8988T (cell line): Measurements from ENCODE around the gene XRCC5.

Experiments
- DNase-seq: peaks from one replicate; pipeline ENCODE4 v3.0.0; 2011

Gene XRCC5

DNA sequence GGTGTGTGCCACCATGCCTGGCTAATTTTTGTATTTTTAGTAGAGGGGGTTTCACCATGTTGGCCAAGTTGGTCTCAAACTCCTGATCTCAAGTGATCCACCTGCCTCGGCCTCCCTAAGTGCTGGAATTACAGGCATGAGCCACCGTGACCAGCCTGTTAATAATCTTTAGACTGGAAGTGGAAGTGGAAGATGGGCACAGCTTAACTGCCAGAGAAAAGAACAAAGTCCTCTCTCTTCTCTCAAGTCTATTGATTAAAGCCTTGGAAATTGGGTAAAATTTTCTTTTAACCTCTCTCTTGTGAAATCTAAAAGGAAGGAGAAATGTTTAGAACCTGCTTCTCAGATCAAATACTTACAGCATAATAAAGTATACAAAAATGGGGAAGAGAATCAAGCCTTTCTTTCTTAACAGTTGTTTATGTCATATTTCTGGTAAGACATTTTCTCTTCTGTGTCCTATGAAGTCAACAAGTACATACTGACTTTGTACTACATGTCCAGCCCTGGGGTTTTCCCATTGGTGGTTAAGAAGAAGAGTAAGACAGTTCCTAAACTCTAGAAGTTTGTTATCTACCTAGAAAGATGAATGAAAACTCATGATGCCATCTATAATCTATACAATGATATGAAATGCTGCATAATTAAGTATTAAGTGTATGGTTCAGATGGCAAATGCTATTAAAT is 22.8 kb upstream of the XRCC5 start:
- no peak for DNase-seq

DNA sequence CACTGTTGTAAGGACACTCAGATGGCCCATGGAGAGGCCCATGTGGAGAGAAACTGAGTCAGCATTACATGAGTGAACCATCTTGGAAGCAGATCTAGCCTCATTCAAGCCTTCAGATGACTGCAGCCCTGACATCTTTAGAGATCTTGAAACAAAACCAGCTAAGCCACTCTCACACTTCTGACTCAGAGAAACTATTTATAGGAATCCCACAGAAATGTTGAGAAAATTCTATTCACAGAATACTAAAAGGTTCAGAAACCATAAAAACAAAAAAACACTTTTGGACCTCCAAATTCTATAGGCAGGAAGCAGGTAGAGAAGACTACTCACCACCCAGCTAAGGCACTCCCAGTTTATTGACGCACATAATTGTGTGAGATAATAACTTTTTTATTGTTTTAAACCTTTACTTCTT is 18.8 kb upstream of the XRCC5 start:
- DNase-seq: no peak

DNA sequence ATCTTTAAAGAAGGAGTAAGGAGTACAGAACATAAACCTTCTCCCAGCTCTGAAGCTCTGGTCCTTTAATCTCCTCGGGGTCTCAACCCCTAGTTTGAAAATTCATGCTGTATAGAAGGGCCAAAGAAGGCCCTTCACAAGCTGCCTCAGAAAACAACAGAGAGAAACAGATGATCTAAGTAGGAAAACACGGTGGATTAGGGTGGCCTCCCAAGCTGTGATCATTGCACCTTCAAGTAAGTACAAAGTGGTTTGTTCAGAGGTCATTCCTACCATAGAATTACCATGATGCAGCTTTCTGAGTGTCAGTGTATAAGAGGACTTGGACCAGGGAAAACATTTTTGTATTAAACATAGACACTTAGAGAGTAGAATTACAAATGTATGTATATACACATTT is 16.5 kb upstream of the XRCC5 start:
- DNase-seq: no peak

DNA sequence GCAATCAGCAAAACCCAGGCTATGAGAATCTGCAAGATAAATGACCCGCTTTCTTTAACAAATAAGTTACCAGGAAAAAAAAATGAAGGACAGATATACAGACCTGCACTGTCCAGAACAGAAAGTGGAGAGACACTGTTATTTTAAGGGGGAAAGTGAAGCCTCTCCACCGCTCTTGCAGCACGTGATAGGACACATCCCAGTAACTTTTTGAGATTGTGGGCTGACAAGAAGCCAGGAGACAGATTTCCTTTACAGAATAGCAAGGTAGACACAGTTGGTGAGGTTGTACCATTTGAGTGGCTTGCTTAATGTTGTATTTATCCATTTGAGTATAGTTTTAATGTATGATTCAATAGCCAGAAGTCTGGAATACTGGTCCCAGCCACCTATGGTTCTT is 14.4 kb upstream of the XRCC5 start:
- DNase-seq: no peak

DNA sequence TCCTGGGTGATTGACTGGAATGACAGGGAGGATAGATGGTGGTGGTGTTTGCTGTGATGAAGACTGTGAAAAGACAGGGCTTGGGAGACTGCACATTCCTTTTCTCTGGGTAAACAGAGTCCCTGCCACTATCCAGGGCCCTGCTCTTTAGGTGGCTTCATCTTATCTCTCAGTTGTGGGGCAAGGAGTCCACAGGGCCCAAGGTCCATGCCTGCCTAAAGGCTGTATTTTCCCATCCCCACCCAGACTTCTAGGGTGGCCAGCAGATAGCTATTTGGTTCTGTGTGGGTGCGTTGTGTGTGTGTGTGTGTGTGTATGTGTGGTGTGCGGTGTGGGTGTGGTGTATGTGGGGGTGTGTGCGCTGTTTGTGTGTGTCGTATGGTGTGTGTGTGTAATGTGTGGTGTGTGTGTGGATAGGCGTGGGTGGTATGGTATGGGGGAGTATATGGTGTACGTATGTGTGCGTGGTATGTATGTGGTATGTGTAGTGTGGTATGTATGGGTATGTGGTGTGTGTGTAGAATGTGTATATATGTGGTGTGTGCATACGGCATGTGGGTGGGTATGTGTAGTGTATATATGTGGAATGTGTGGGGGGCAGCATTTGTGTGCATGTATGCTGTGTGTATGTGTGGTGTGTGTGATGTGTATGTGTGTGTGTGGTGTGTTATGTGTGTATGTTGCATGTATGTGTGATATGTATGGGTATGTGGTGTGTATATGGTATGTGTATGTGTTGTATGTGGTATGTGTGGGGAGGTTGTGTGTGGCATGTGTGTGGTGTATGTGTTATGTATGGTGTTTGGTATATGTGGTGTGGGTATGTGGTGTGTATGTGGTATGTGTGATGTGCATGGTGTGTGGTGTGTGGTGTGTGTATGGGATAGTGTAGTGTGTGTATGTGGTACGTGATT is 10.5 kb upstream of the XRCC5 start:
- no peak for DNase-seq

DNA sequence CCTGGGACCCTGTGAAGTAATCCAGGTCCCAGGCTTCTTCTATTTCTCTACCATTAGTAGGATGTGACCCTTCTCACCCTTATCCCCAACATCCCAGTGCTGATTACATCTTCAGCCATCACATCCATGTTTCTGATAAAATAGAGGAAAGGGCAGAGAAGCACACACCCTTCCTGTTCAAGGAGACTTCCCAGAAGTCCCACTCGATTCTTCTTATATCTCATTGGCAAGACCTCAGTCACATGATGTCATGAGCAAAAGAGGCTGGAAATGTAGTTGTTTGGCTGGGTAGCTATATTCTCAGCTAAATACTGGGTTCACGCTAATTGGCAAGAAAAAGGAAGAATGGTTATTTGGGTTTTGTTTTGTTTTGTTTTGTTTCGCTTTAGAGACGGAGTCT is 8.0 kb upstream of the XRCC5 start:
- no peak for DNase-seq

DNA sequence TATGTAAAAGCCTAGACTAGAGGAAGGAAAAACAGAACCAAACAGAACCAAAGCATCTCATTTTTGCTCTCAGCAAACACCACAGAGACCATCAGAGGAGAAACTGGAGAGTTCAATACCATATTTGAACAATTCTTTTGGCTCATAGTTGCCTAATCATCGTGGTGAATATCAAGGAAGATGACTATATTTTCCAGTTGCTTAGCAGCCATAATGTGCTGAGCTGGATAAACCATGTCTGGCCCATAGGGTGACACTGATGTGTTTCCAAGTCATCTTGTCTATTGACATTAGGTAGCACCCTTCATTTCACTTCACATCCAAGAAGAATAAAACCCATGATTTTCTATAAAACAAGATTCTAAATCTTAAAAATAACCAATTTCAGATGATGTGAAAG is 5.9 kb upstream of the XRCC5 start:
- DNase-seq: no peak

DNA sequence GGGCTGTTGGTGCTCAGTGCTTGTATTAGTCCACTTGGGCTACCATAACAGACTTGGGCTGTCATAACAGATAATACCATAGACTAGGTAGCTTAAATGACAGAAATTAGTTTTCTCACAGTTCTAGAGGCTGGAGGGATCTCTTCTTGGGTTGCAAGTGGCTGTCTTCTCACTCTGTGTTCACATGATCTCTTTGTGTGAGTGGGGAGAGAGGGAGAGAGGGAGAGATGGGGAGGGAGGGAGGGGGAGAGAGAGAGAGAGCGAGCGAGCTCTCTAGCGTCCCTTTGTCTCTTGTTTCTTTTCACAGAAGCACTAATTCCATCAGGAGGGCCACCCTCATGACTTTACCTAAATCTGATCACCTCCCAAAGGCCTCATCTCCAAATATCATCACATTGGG is 4.5 kb upstream of the XRCC5 start:
- DNase-seq: no peak

DNA sequence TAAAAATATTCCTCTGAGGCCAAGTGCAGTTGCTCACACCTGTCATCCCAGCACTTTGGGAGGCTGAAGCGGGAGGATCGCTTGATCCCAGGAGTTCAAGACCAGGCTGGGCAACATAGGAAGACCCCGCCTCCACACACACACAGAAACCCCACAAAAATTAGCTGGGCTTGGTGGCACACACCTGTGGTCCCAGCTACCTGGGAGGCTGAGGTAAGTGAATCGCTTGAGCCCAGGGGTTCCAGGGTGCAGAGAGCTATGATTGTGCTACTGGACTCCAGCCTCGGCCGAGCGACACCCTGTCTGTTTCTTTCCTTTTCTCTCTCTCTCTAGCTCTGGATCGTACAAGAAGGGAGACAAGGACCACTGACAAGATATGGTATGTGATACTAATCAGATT is 1.8 kb upstream of the XRCC5 start:
- DNase-seq: no peak

DNA sequence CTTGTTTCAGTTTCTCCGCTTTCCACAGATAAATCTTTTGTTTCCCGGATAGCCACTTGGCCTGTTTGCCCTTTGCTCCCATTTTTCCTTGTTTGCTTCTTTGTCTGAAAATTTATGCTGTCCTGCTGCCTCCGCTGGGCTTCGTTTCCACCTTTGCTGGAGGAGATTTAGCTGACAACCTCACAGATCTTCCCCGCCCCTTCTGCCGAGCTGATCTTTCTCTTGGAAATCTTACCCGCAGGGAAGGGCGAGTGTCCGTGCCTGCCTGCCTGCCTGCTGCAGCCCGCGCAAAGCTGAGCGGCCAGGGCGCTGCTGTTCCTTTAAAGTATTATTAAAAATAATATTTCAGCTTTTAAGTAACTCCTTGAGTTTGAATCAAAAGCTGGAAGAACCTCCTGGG is 1.4 kb upstream of the XRCC5 start:
- DNase-seq: no peak

DNA sequence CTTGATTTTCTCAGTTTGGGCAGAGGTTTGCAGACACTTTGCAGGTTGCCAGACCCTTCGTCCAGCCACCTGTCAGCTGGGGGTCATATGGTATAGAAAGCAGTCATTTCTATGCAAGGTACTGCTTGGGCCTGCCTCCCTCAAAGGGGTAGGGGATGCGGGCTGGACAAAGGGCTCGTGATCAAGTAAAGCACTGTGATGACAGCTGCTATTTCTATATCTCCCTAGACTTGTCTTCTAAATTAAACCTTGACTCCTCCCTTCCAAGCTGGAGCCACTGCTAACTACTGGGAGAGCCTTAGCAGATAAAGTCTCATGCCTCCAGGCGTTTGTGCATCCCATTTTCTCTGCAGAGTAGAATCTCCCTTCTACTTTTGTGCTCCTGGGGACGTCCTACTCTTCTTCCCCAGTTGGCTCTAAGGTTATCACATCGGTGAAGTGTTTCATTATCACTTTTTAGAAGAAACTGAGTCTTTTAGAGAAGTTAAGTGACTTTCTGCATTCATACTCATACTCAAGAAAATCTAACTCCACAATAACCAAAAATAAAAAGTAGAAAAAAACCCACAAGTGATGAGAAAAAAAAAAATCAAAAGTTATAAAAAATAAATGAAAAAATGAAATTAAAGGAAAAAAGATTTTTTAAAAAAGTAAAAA is 710 bp upstream of the XRCC5 start:
- no peak for DNase-seq

DNA sequence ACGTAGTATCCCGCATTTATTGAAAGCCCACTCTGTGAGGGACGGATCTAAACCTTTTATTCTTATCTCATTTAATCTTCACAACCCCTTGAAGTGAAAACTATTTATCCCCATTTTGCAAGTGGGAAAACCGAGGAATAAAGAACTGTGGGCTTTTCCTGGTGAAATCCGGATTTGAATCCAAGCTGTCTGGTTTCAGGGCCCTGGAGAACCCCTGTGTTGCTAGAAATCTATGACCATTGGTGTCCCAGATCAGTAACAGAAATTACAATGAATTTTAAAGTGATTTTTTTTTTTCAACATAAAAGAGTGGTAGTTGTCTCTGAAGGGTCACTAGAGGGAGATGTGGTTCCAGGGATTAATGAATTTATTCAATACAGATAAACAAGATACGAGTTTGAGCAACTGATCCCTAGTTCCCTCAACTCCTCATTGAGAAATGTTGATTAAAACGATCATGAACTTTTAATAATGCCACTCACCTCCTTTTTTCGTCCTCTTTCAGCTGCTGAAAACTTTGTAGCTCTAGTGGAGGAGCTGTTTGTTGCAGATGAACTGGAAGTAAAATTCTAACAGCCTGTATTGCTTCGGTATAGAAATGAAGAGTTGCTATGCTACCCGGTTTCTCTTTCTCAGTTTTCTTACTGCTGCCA is 940 bp downstream of the XRCC5 start:
- no peak for DNase-seq

DNA sequence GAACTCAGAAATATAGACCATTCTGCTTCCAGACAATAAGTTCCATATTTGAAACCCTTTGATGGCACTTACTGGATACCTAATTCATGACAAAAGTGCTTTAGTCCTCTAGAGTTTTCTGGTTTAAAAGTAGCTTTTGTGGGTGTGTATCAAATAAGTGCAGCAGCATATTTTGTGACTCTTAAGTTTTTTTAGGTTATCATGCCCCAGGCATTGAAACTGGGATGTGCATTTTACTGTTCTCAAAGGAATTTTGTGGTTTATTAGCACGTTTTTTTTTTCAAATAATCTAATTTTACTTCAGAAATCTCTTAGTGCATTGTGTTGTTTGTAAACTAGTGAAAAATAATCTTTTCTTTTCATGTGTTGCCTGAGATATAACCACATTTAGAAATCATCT is 1.5 kb downstream of the XRCC5 start:
- no peak for DNase-seq

DNA sequence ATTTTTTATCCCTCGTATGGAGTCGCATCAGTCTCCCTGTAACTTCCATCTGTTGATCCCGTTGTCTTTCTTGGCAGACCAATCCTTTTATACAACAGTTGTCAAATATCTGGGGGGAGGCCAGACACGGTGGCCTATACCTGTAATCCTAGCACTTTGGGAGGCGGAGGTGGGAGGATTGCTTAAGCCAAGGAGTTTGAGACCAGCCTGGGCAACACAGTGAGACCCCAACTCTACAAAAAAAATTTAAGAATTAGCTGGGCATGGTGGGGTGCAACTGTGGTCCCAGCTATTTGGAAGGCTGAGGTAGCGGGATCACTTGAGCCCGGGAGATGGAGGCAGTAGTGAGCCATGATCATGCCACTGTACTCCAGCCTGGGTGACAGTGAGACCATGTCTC is 2.0 kb downstream of the XRCC5 start:
- DNase-seq: no peak

DNA sequence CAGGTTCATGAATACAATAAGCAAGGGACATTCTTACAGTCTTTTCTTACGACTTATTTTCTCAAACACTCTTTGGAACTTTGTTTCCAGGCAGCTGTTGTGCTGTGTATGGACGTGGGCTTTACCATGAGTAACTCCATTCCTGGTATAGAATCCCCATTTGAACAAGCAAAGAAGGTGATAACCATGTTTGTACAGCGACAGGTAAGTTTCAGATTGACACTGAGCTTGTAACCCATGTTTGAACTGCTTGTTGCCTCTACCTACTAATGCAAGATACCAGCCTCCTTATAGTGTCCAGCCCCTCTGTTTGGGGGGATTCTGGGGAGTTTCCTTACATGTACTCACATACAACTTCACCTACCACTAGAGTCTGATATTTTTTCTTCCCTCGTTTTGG is 3.8 kb downstream of the XRCC5 start:
- no peak for DNase-seq

DNA sequence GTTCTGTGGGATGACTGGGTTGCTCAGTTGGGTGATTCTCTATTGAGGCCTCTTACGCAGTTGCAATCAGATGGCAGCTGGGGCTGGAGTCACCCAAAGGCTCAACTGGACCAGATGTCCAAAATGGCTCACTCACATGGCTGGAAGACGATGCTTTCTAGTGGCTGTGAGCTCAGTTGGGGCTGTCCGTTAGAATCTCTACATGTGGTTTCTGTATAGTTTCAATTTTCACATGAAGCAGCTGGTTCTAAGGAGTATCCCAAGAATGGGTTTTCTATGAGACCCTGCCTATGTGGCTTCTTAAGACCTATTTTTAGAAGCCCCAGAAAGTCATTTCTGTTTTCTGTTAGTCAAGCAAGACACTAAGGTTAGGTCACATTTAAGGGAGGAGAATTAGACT is 4.4 kb downstream of the XRCC5 start:
- DNase-seq: no peak

DNA sequence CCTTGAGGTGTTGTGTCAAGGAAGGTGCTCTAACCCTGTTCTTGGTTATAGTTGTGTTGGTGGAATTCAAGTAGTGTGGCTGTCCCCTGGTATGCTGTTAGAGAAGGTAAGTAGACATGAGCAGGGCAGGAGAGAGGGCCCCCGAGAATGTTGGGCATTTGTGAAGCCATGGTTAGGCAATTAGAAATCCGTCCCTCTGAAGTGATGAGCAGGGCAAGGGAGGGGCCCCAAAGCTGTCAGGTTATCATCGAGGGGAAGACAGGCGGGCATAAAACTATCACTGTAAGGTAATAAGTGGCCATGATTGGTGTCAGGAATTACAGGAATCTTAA is 5.2 kb downstream of the XRCC5 start:
- DNase-seq: no peak

DNA sequence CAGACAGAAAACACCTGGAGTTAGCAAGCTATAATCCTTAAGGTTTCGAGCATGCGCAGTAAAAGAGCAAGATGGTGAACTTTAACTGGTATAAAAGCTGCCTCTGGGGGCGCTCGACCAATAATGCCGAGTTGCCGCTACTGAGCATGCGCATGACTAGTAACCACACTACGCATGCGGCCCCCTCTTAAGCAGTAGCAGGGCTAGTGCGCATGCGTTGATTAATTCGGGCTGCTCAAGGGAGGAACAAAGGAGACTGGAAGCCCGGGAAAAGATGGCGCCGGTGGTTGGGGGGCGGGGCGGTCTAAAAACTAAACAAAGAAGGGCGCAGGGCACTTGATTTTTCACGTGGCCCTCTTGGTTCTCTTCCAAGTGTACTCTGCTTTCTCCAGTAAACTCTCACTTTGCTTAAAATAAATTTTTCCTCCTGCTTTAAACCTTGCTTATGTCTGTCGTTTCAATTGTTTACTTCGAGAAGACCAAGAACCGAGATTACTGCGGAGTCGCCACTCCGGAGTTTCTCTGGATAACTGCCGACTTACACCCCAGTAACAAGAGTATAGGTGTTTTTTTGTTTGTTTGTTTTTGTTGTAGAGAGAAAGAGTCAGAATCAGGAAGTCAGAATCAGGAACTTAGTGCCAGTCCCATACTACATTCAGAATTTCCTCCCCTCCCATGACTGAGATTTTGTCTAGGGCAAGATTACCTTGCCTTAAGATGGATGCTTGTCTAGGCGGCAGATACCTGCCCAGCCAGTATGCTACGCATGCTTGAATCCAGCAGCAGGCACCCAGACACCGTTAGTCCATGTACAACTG is 5.8 kb downstream of the XRCC5 start:
- DNase-seq: peak; percentile 58

DNA sequence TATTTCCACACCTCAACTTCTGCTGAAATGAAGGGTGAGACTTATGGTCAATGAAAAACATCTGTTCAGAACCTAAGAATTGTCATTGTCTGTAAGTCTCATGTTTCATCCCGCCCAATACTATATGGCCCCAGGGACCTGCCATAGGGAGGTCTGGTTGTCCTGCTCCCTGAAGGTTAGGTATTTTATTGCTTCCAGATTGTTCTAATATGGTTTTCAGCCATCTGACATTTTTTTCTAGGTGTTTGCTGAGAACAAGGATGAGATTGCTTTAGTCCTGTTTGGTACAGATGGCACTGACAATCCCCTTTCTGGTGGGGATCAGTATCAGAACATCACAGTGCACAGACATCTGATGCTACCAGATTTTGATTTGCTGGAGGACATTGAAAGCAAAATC is 7.3 kb downstream of the XRCC5 start:
- no peak for DNase-seq

DNA sequence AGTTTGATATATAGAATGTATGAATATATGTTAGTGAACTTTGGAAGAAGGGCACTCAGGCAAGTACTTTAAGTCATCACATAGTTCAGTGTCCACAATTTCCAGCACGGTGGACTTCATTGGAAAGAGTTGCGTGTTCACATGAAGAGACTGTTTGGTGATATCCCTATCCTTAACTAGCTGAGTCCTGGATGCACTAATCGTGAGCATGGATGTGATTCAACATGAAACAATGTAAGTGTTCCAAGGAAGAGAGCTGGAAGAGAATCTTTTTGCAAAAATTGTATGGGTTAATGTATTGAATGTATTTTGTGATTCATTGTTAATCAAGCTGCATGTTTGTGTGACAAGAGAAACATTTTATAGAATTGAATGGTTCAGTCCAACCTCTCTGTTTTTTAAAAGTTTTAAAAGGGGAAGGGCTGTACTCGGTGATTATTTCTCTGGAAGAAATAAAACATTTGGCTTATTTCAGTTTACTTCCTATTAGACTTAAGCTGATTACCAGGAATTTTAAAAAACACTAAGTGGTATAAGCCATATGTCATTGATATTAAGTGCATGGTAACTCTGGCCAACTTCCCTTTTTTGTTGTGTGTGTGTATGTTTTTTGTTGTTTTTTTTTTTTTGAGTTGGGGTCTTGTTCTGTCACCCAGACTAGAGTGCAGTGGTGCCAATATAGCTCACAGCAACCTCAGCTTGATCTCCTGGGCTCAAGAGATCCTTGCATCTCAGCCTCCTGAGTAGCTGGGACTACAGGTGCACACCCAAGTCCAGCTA is 8.6 kb downstream of the XRCC5 start:
- DNase-seq: no peak

DNA sequence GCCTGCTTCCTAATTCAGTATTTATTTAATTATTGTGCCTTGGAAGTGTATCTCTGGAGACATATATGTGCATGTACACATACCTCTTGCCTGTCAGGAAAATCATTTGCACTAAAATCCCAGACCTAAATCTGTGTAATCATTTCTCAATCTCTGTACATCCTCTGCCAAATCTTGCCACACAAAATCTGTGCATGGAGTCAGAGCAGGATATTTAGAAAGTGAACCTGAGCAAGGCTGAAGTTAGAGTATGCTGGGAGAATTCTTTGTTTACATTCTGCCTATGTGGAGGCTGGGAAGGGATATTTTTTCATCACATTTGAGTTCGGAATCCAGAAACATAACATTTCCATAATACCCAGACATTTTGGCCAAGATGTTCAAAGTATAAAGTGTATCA is 9.3 kb downstream of the XRCC5 start:
- DNase-seq: no peak

DNA sequence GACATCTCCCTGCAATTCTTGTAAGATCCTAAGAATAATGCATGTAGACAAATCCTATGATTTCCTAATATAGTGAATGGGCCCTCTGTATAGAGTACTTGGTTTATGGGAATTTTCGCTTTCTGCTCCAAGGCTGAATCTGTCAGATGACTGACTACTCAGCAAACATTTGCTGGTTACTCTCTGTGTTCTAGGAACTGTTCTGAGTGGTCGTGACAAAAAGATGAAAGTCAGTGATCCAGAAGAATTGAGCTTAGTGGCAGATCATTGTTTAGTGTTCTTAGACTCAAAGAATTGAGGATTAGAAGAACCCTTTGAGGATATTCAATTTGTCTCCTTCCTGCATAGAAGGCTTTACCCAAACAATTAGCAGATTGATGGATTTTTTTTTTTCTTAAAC is 10.0 kb downstream of the XRCC5 start:
- no peak for DNase-seq
